GM12874 (cell line): ENCODE results near the gene CDC14B.

Source experiments
- TF ChIP-seq, protein P1 (sequence below): IDR thresholded peaks from 2 replicates; pipeline ENCODE4 v1.5.1; 2011; ENCODE audit warnings: low read depth, mild to moderate bottlenecking, control low read depth, low read length, moderate library complexity; ENCODE audit not compliant: insufficient read depth

CDC14B gene

DNA sequence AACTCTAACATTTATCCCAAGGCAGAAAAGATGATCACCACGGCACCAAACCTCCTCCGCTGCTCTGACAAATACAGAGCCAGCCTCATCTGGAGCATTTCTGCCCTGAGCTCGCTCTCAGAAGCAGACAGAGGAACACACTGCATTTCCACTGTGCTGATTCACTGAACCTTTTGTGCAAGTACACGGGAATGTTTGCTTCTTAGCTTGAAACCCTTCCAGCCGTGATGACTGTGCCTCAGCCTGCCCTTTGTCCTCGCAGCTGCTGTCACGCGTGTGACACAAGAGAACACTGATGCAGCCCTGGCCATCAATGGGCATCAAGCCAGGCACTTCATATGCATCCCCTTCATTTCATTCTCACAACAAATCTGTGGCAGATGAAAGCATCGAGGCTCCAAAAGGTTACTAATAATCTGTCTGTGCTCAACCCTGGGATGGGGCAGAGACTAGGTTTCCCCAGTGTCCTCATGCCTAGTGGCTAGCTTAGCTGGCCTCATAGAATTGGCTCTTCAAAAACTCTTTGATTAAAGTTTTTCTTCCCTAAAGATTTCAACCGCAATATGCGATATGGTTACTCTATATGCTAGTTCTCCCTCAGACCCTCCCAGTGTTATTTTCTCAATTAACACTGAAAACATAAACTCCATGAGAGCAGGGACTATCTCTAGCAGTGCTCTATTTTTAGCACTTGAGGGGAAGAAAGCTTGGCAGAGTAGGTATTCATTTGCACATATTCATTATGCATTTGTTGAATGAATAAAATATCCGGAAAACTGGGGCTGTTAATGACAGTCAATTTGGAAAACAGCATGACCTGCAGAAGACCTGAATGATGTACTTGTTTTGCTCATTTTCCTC lies 7.3 kb downstream of the CDC14B start:
- TF ChIP-seq, protein P1, sequence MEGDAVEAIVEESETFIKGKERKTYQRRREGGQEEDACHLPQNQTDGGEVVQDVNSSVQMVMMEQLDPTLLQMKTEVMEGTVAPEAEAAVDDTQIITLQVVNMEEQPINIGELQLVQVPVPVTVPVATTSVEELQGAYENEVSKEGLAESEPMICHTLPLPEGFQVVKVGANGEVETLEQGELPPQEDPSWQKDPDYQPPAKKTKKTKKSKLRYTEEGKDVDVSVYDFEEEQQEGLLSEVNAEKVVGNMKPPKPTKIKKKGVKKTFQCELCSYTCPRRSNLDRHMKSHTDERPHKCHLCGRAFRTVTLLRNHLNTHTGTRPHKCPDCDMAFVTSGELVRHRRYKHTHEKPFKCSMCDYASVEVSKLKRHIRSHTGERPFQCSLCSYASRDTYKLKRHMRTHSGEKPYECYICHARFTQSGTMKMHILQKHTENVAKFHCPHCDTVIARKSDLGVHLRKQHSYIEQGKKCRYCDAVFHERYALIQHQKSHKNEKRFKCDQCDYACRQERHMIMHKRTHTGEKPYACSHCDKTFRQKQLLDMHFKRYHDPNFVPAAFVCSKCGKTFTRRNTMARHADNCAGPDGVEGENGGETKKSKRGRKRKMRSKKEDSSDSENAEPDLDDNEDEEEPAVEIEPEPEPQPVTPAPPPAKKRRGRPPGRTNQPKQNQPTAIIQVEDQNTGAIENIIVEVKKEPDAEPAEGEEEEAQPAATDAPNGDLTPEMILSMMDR: no peak

DNA sequence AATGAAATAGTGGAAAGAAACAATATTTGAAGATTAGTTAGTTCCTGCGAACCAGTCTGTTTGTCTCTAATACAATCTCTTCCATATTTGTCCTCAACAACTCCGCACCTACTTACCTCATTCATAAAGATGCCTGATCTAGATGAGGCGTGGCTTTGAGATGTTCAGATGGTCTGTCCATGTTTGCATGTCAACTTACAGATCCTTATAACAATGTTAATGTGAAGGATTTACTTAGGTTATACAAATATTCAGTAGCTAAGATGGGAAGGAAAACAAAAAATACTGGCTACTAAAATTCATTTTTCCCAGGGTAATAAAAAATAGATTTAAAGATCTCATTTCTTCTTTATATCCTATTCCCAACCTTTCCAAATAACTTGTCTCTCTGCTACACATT lies 8.3 kb downstream of the CDC14B start:
- TF ChIP-seq, protein P1: no peak

DNA sequence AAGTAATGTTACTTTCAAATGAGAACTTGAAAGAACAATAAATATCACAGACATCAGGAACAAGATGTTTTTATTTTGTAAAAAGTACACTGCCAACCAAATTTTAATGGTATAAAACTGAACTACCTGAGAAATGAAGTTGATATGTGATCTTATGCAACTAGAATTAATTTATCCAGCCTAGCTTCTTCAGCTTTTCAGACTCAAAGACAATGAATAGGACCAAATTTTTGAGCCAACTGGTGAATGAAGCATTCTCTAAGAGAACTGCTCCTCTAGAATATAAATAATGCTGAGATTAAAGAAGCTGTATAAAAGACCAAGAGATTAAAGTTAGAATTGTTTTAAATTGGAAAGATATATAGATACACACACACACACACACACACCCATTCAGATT lies 9.9 kb downstream of the CDC14B start:
- TF ChIP-seq, protein P1: no peak

DNA sequence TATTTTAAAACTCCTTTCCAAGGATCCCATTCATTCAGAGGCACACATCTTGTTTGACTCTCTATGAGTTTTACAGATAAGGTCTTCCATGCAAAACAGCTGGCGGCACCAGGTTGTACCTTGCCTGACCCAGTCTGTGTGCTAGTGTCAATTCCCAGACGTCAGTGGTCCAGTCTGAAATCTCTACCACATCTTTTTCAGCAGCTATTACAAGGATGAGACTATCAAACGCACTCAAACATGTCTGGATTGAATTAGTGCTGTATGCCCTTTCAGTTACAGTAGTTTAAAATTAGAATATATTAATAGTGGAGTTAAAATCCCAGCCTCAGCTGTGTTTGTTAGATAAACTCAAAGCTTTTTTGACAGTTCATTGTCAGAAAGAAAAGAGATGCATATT lies 11.7 kb downstream of the CDC14B start:
- TF ChIP-seq, protein P1: no peak

DNA sequence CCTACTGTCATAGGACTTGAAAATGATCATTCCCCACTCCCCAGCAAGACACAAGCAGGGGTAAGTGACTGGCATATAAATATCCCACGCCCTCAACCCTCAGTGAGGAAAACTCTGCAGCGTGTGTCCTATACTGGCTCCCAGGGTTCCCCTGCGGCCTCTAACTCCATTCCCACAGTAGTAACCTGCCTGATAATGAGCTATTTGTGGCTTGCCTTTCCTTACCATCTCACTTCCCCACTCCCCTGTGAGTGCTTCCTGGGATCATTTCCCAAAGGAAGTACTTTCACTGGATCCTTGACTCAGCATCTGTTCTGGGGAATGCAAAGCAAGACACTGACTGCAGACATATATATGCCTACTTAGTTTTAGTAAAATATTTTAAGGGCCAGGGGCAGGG lies 14.3 kb downstream of the CDC14B start:
- TF ChIP-seq, protein P1: no peak

DNA sequence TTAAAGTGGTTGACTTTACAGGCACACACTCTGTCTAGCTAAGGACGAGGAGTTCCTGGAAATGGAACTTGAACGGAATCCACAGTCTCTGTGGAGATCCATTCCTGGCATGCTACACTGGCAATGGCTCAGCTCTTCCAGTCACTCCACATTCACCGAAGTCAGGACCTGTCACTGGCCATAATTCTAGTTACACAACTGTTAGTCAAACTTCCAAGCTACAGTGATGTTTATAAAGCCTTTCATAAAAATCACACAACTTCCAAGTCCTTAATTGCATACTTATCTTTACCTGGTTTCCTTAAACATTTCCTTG lies 15.7 kb downstream of the CDC14B start:
- TF ChIP-seq, protein P1: no peak

DNA sequence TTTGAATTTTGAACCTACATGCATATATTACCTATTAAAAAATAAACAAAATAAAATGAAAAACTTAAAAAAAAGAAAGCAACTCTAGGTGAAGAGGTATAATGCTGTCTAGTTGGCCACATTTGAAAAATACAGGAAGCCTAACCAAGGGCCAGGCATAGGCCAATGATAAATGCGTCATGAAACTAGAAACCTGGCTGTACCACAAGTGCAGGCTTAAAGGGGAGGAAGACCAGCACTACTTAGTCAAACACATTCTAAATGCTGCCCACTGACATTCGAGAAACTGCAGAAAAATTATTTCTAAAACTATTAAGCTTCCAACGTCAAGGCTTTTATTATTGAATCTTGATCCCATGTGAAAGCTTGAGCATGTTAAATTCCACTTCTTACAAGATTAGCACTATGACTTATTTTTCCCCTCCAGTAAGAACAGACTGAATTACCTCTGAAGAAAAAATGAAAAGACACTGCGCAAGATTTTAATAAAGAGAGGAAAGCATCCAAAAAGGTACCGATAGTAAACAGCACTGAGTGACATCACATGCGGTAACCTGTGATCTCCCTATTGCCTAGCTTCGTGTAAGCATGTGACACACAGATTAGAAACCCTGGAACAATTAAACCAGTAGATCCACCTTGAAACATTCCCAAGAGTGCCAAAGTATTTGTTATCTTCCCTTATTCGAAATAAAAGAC lies 16.2 kb downstream of the CDC14B start:
- TF ChIP-seq, protein P1: no peak
